MCF 10A (cell line): ENCODE data around the gene KLHL7. TPM values are rescaled to one million over a fixed set of nuclear protein-coding genes. Genes with fewer than 3 reads are reported as not detected.

ENCODE experiments used
- BruUV-seq: library from RNA; stranded (reverse); fragments of 400-500 nt; replicated peaks from 2 replicates; lab custom pipeline; 2021; lab: Mats Ljungman, UMichigan
- CTCF ChIA-PET: fragments of 300-600 bp; sonication (Branson Sonifier 250); formaldehyde crosslinking; extraction: SDS; loops from one replicate; lab custom pipeline; 2021; ENCODE audit warnings: antibody characterized with exemption, inconsistent platforms; lab: Yijun Ruan, JAX
- POLR2A ChIA-PET: fragments of 300-600, 350-650 bp; sonication (Branson Sonifier 250); formaldehyde crosslinking; extraction: SDS; loops from one replicate; lab custom pipeline; 2020; ENCODE audit warnings: antibody characterized with exemption, inconsistent platforms; lab: Yijun Ruan, JAX
- DNase-seq: peaks from one replicate; pipeline ENCODE4 v3.0.0-alpha.2; 2018; ENCODE audit not compliant: unreplicated experiment
- H3K27ac Mint-ChIP-seq: one replicate; pipeline ENCODE4 v1.8.0; 2022; ENCODE audit warnings: mild to moderate bottlenecking, low read depth, mixed read lengths; ENCODE audit not compliant: unreplicated experiment
- H3K27me3 Mint-ChIP-seq: one replicate; pipeline ENCODE4 v1.8.0; 2022; ENCODE audit warnings: mixed read lengths; ENCODE audit not compliant: insufficient read depth, unreplicated experiment
- H3K36me3 Mint-ChIP-seq: one replicate; pipeline ENCODE4 v1.8.0; 2022; ENCODE audit warnings: mild to moderate bottlenecking, moderate library complexity, mixed read lengths; ENCODE audit not compliant: insufficient read depth, unreplicated experiment
- H3K4me1 Mint-ChIP-seq: one replicate; pipeline ENCODE4 v1.8.0; 2022; ENCODE audit warnings: mixed read lengths; ENCODE audit not compliant: insufficient read depth, unreplicated experiment
- H3K4me3 Mint-ChIP-seq: one replicate; pipeline ENCODE4 v1.8.0; 2022; ENCODE audit warnings: mild to moderate bottlenecking, moderate library complexity, mixed read lengths; ENCODE audit not compliant: unreplicated experiment
- H3K9me3 Mint-ChIP-seq: one replicate; pipeline ENCODE4 v1.8.0; 2022; ENCODE audit warnings: mixed read lengths; ENCODE audit not compliant: unreplicated experiment
- intact Hi-C: fragments of 100-400 bp; cut with micrococcal nuclease; formaldehyde crosslinking; loops from 2 replicates; pipeline ENCODE4 v1.14.1; 2022
- total RNA-seq: library from RNA; stranded (reverse); gene quantifications from 2 replicates; pipeline ENCODE4 v1.2.3, GENCODE V29; 2022
- TF ChIP-seq, protein P1 (sequence below): fragments of 200-600 bp; IDR thresholded peaks from one replicate; pipeline ENCODE4 v1.8.0; 2022; ENCODE audit warnings: antibody characterized with exemption, mild to moderate bottlenecking; ENCODE audit not compliant: unreplicated experiment

The KLHL7 gene
- total RNA-seq, 1 experiment from 2014 or later = 19.1 TPM

DNA sequence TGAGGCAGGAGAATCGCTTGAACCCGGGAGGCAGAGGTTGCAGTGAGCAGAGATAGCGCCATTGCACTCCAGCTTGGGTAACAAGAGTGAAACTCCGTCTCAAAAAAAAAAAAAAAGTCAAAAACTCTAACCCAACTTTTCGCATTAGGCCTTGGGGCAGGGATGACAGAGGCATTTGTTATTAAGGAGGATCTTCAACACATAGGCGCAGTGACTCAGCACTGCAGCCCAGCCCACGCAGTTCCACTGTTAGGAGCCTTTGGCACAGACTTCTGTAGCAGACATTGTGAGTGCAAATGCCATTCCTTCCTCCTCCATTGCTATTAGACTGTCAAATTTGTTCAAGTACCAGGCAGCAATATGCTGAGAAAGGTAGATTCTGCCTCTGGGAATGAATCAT lies 43.1 kb upstream of the KLHL7 start:
- ChIA-PET POLR2A (interaction anchor here (0.6 kb wide), 1 partner anchor 41 kb away, joined by 3 read pairs; no protein-coding TSS in a partner anchor), CTCF (interaction anchor here (0.9 kb wide), 1 partner anchor 24 kb away, joined by 3 read pairs; no protein-coding TSS in a partner anchor)
- intact Hi-C loops = no loop called here
- BruUV-seq = no TSS peak
- Mint-ChIP-seq H3K36me3 (peaks cover 5% of the 10 kb centered on the region), H3K4me1 (no peaks in the 10 kb centered on the region), H3K9me3 (no peaks in the 10 kb centered on the region), H3K27ac (no peak overlapping the region), H3K4me3 (no peak overlapping the region), H3K27me3 (no peaks in the 10 kb centered on the region)
- DNase-seq = peak; percentile 83
- TF ChIP-seq, protein P1, sequence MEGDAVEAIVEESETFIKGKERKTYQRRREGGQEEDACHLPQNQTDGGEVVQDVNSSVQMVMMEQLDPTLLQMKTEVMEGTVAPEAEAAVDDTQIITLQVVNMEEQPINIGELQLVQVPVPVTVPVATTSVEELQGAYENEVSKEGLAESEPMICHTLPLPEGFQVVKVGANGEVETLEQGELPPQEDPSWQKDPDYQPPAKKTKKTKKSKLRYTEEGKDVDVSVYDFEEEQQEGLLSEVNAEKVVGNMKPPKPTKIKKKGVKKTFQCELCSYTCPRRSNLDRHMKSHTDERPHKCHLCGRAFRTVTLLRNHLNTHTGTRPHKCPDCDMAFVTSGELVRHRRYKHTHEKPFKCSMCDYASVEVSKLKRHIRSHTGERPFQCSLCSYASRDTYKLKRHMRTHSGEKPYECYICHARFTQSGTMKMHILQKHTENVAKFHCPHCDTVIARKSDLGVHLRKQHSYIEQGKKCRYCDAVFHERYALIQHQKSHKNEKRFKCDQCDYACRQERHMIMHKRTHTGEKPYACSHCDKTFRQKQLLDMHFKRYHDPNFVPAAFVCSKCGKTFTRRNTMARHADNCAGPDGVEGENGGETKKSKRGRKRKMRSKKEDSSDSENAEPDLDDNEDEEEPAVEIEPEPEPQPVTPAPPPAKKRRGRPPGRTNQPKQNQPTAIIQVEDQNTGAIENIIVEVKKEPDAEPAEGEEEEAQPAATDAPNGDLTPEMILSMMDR = no peak

DNA sequence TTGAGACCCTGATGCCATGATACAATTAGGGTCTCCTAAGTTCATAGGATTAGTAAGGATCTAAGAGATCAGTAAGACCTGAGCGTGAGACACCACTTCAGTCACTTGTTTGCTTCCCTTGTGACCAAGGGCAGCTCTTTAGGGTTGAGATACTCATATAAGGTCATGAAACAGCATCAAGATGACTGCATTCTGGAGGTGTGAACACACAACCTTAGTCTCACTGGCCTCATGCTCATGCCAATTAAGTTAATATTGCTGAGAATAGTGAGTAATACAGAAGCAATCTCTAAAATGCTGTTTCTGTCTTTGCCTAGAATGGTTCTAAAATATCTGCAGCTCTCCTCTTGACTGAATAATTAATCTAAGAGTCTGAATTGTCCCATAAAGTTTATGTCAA lies 39.6 kb upstream of the KLHL7 start:
- H3K9me3 Mint-ChIP-seq = no peaks in the 10 kb centered on the region
- H3K4me3 Mint-ChIP-seq = no peak overlapping the region
- ChIA-PET POLR2A (interaction anchor here (0.9 to 1.6 kb wide), 2 partner anchors 9 to 19 kb away, joined by 3 read pairs; no protein-coding TSS in a partner anchor), CTCF (interaction anchor here (3.1 kb wide), 1 partner anchor 11 kb away, joined by 11 read pairs; no protein-coding TSS in a partner anchor)
- DNase-seq = no peak
- intact Hi-C loops = no loop called here
- no peaks in the 10 kb centered on the region for H3K27me3 Mint-ChIP-seq
- TF ChIP-seq, protein P1 = no peak
- H3K36me3 Mint-ChIP-seq = no peaks in the 10 kb centered on the region
- BruUV-seq = no TSS peak
- H3K27ac Mint-ChIP-seq = no peak overlapping the region
- no peaks in the 10 kb centered on the region for H3K4me1 Mint-ChIP-seq

DNA sequence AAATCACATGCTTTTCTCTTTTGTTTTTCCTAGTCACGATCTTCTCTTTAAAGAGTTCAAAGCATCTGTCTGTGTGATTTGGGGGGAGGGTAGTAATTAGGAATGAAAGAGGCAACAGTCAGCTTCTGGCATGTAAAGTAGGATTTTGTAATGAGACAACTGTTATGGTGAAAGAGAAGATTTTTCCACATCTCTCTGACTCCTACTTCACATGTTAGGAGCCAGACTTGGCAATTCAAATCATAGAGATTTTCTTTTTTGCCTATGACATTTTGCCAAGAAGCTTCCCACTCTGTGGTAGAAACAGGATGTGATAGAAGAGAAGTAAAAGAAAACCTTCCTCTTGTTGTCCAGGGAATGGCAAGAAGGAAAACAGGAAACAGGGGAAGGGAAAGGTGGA lies 38.3 kb upstream of the KLHL7 start:
- ChIA-PET POLR2A (no interaction called here), CTCF (interaction anchor here (0.6 to 3.1 kb wide), 2 partner anchors 12 to 506 kb away, joined by 3 to 11 read pairs; no protein-coding TSS in a partner anchor)
- DNase-seq = peak; percentile 5
- intact Hi-C loops = no loop called here
- Mint-ChIP-seq H3K27me3 (no peaks in the 10 kb centered on the region), H3K4me1 (no peaks in the 10 kb centered on the region), H3K36me3 (no peaks in the 10 kb centered on the region), H3K27ac (no peak overlapping the region), H3K4me3 (no peak overlapping the region), H3K9me3 (no peaks in the 10 kb centered on the region)
- TF ChIP-seq, protein P1 = no peak
- no TSS peak for BruUV-seq

- Mint-ChIP-seq H3K27ac (no peak overlapping the region), H3K36me3 (no peaks in the 10 kb centered on the region), H3K4me1 (peaks cover 15% of the 10 kb centered on the region), H3K9me3 (no peaks in the 10 kb centered on the region), H3K27me3 (no peaks in the 10 kb centered on the region), H3K4me3 (no peak overlapping the region)
- intact Hi-C loops = no loop called here
- CTCF ChIA-PET = interaction anchor here (0.6 kb wide), 1 partner anchor 512 kb away, joined by 3 read pairs; no protein-coding TSS in a partner anchor
- BruUV-seq = no TSS peak
- TF ChIP-seq, protein P1 = peak; percentile 13
- no peak for DNase-seq
- POLR2A ChIA-PET = no interaction called here
These were observed 33.5 kb upstream of the KLHL7 start for GRCh38 chr7:23072048-23072447.
